Body of pancreas (tissue), 4 donors: ENCODE measurements around the gene DCHS1.

Experiments used
- CTCF ChIP-seq, 7 experiments: fragments of 450-650 bp in 4 of 7; fragments of 200-600 bp in 3 of 7; sonication (generic) in 3 of 7; IDR thresholded peaks; one replicate each; pipeline ENCODE4 v1.5.1; 2016 to 2019; ENCODE audit warnings: antibody characterized with exemption in 7 of 7
- POLR2A ChIP-seq, 3 donors: fragments of 450-650 bp; IDR thresholded peaks; one replicate each; pipeline ENCODE4 v1.6.1; 2016; ENCODE audit warnings: antibody characterized with exemption in 3 of 3, mild to moderate bottlenecking in 2 of 3

GRCh38 chr11:6660712-6661111, 5.1 kb upstream of the DCHS1 start:
- TF ChIP-seq CTCF (IDR thresholded peaks at IDR 0.05) (no peak), POLR2A (IDR thresholded peaks at IDR 0.05) (no peak)
